Activated T-cell treated with anti-CD3 and anti-CD28 coated beads, Interleukin-2, amount 50 U/mL, for 24 hours (primary cell): ENCODE measurements around the gene RAVER2.
"Not testable (repeated sequence)": the region's sequence is repeated elsewhere in the genome, so short reads cannot be mapped to it uniquely, and the experiment has no call there.

Source experiments
- DNase-seq: peaks from one replicate; pipeline ENCODE4 v3.0.0-alpha.2; 2020
- H3K27ac Mint-ChIP-seq: 2 replicates; pipeline ENCODE4 v1.8.0; 2020; ENCODE audit warnings: mild to moderate bottlenecking, mixed read lengths
- H3K27me3 Mint-ChIP-seq: 2 replicates; pipeline ENCODE4 v1.8.0; 2020; ENCODE audit warnings: mixed read lengths
- H3K36me3 Mint-ChIP-seq: 2 replicates; pipeline ENCODE4 v1.8.0; 2020; ENCODE audit warnings: low read depth, mixed read lengths
- H3K4me1 Mint-ChIP-seq: 2 replicates; pipeline ENCODE4 v1.8.0; 2020; ENCODE audit warnings: low read depth, mixed read lengths
- H3K4me3 Mint-ChIP-seq: 2 replicates; pipeline ENCODE4 v1.8.0; 2020; ENCODE audit warnings: mild to moderate bottlenecking, moderate library complexity, mixed read lengths
- H3K9me3 Mint-ChIP-seq: 2 replicates; pipeline ENCODE4 v1.8.0; 2020; ENCODE audit warnings: mixed read lengths

The RAVER2 gene

DNA sequence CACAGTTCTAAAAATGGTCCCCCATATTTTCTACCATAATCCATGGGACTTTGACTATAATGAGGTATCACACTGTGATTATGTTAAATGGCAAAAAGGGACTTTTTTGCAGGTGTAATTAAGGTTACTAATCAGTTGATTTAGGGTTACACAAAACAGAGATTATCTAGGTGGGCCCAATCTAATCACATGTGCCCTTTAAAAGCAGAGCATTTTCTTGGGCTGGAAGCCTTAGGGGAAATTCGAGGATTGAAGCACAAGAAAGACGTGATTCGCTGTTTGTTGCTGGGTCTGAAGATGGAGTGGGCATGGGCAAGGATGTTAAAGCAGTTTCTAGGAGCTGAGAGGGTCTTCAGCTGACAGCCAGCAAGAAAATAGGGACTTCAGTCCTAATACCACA, 13.4 kb downstream of the RAVER2 start:
- H3K27me3 Mint-ChIP-seq, result no peaks in the 10 kb centered on the region
- no peaks in the 10 kb centered on the region for H3K36me3 Mint-ChIP-seq
- no peaks in the 10 kb centered on the region for H3K4me1 Mint-ChIP-seq
- no peak overlapping the region for H3K27ac Mint-ChIP-seq
- no peaks in the 10 kb centered on the region for H3K9me3 Mint-ChIP-seq
- DNase-seq, result no peak
- H3K4me3 Mint-ChIP-seq, result no peak overlapping the region

DNA sequence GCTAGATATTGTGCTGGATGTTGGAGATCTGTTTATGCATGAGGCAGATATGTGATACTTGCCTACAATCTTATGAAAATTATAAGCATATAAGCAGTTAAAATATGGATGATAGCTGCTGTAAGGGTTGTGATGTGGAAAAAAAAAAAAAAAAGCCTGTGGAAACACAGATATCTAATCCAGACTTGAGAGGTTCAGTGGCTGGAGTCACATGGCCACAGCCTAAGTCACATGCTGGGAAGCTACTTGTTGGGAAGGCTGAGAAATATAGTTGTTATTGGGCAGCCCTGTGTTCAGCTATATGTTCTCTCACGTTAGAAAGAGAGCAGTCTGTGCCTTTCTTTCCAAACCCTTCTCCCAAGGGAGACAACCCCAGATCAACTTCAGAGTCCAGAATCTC, 15.1 kb downstream of the RAVER2 start:
- H3K4me3 Mint-ChIP-seq, result no peak overlapping the region
- H3K4me1 Mint-ChIP-seq, result no peaks in the 10 kb centered on the region
- DNase-seq, result no peak
- no peak overlapping the region for H3K27ac Mint-ChIP-seq
- H3K27me3 Mint-ChIP-seq, result no peaks in the 10 kb centered on the region
- no peaks in the 10 kb centered on the region for H3K36me3 Mint-ChIP-seq
- no peaks in the 10 kb centered on the region for H3K9me3 Mint-ChIP-seq

DNA sequence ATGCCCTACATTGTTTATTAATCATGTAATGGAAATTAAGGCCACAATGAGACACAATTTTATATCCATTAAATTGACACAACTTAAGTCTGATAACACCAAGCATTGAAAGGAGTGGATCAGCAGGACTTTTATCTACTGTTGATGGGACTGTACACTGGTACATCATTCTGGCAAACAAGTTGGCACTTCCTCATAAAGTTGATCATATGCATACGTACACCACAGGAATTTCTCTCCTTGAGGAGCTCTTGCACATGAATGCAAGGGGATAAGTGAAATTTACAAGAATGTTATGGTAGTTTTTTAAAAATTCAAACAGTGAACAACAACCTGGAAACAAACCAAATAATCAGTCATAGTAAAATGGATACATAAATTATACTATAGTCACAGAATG, 20.1 kb downstream of the RAVER2 start:
- H3K27me3 Mint-ChIP-seq, result no peaks in the 10 kb centered on the region
- no peaks in the 10 kb centered on the region for H3K9me3 Mint-ChIP-seq
- no peak overlapping the region for H3K4me3 Mint-ChIP-seq
- no peak overlapping the region for H3K27ac Mint-ChIP-seq
- peaks cover 6% of the 10 kb centered on the region for H3K4me1 Mint-ChIP-seq
- no peaks in the 10 kb centered on the region for H3K36me3 Mint-ChIP-seq
- DNase-seq, result no peak

DNA sequence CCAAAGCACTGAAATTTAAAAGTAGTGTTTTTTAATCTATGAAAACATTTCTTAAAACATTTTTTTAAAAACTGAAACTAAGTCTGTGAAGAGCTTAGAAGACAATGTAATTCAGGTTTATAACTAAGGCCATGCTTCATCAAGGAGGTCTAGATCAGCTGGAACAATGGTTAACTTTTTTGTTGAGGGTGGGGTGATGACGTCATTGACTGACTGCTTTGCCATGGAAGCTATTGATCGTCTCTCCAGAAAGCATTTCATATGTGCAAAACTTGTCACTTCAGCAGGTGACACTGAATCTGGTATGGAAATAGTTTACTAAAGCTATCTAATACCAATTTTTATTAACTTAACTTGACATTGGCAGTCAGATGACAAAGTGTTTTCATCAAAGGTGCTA, 21.0 kb downstream of the RAVER2 start:
- H3K27ac Mint-ChIP-seq, result no peak overlapping the region
- no peaks in the 10 kb centered on the region for H3K36me3 Mint-ChIP-seq
- DNase-seq, result no peak
- H3K9me3 Mint-ChIP-seq, result no peaks in the 10 kb centered on the region
- peaks cover 10% of the 10 kb centered on the region for H3K4me1 Mint-ChIP-seq
- H3K27me3 Mint-ChIP-seq, result no peaks in the 10 kb centered on the region
- no peak overlapping the region for H3K4me3 Mint-ChIP-seq

DNA sequence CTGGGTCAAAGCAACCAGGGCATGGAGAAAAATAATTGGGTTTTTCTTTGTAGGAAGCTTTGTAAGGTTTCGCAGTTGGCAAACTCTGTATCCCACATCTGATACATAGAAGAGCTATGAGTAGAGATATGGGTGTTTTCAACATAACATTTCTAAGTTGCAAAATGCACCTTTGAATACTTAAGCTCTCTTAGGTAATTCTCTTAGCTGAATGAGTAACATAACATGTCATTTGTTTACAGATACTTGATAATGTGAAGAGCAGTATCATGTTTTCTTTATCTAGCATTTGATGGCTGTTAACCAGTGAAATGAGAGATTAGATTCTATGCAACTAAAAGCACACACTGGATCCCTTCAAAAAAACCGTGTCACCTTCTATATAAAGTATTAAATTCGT, 21.6 kb downstream of the RAVER2 start:
- no peak overlapping the region for H3K4me3 Mint-ChIP-seq
- no peaks in the 10 kb centered on the region for H3K36me3 Mint-ChIP-seq
- no peaks in the 10 kb centered on the region for H3K27me3 Mint-ChIP-seq
- H3K9me3 Mint-ChIP-seq, result no peaks in the 10 kb centered on the region
- H3K27ac Mint-ChIP-seq, result no peak overlapping the region
- no peak for DNase-seq
- peaks cover 10% of the 10 kb centered on the region for H3K4me1 Mint-ChIP-seq

DNA sequence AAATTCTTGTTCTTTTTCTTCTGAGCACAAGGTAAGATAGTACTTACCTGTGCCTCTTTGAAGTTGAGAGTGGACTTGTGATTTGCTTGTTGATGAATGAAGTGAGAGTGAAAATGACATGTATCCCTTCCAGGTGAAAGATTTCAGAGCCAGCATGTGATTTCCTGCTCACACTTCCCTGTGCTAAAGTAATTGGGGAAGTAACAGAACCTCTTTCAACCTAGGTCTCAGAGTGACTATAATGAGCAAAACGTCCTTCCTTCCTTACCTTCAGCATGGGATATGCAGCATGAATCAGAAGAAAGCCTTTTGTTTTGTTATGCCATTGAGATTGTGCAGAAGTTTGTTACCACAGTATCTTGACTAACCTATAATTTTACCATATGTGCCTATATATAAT, 24.6 kb downstream of the RAVER2 start:
- Mint-ChIP-seq H3K9me3 (no peaks in the 10 kb centered on the region), H3K4me3 (no peak overlapping the region), H3K36me3 (no peaks in the 10 kb centered on the region), H3K27ac (no peak overlapping the region), H3K27me3 (no peaks in the 10 kb centered on the region), H3K4me1 (peaks cover 10% of the 10 kb centered on the region)
- DNase-seq, result no peak

DNA sequence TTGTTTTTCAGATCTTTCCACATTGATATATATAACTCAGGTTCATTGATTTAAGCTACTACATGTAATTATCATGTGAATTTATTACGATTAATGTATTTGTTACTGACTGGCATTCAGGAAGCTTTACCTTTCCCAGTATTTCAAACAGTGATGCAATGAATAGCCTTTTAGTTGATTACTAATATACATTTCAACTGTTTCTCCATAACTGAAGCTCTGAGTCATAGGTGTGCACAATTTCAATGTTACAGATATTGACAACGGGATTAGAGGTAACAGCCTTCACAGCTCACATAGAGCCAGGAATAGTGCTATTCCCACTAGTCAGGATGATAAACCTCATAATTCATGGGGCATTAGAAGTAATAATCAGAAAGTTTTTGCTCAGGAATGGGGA, 25.1 kb downstream of the RAVER2 start:
- Mint-ChIP-seq H3K27me3 (no peaks in the 10 kb centered on the region), H3K36me3 (no peaks in the 10 kb centered on the region), H3K4me3 (no peak overlapping the region), H3K9me3 (no peaks in the 10 kb centered on the region), H3K27ac (no peak overlapping the region), H3K4me1 (peaks cover 10% of the 10 kb centered on the region)
- DNase-seq, result no peak

DNA sequence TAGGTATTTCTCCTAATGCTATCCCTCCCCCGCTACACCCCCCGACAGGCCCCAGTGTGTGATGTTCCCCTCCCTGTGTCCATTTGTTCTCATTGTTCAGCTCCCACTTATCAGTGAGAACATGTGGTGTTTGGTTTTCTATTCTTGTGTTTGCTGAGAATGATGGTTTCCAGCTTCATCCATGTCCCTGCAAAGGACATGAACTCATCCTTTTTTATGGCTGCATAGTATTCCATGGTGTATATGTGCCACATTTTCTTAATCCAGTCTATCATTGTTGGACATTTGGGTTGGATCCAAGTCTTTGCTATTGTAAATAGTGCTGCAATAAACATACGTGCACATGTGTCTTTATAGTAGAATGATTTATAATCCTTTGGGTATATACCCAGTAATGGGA, 28.4 kb downstream of the RAVER2 start:
- not testable (repeated sequence) for H3K4me3 Mint-ChIP-seq, DNase-seq, H3K9me3 Mint-ChIP-seq, H3K27me3 Mint-ChIP-seq, H3K36me3 Mint-ChIP-seq, H3K27ac Mint-ChIP-seq
- H3K4me1 Mint-ChIP-seq, result peaks cover 10% of the 10 kb centered on the region

DNA sequence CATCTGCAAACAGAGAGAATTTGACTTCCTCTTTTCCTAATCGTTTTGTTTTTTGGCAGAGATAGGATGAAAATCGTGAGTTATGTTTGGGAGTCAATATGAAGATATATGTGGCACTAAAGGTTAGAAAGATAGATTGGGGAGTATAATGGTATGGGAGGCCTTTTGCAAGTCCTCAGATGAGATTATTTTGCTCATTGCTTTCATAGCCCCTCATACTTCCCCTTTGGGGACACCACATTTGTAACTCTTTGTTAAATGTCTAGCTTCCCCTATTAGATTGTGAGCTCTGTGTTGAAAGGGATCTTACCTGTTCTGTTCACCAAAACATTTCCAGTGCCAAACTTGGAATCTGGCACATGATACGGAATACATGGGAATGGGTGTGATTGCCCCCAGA, 30.2 kb downstream of the RAVER2 start:
- no peaks in the 10 kb centered on the region for H3K9me3 Mint-ChIP-seq
- no peak overlapping the region for H3K27ac Mint-ChIP-seq
- H3K27me3 Mint-ChIP-seq, result no peaks in the 10 kb centered on the region
- peaks cover 3% of the 10 kb centered on the region for H3K4me1 Mint-ChIP-seq
- H3K36me3 Mint-ChIP-seq, result no peaks in the 10 kb centered on the region
- DNase-seq, result no peak
- H3K4me3 Mint-ChIP-seq, result no peak overlapping the region

DNA sequence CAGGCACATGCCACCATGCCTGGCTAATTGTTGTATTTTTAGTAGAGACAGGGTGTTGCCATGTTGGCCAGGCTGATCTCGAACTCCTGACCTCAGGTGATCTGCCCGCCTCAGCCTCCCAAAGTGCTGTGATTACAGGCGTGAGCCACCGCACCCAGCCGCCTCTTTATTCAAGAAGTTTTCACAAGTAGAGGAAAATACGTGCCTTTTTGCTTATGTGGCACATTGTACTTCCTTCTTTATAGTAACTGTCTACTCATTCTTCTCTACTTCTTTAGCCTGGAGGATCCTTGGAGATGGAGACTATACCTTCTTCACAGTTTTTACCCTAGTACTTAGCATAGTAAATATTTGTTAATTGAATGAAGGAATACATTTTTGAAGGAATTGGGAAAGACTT, 37.2 kb downstream of the RAVER2 start:
- not testable (repeated sequence) for H3K27me3 Mint-ChIP-seq, H3K4me3 Mint-ChIP-seq, H3K36me3 Mint-ChIP-seq, DNase-seq, H3K27ac Mint-ChIP-seq, H3K4me1 Mint-ChIP-seq, H3K9me3 Mint-ChIP-seq

DNA sequence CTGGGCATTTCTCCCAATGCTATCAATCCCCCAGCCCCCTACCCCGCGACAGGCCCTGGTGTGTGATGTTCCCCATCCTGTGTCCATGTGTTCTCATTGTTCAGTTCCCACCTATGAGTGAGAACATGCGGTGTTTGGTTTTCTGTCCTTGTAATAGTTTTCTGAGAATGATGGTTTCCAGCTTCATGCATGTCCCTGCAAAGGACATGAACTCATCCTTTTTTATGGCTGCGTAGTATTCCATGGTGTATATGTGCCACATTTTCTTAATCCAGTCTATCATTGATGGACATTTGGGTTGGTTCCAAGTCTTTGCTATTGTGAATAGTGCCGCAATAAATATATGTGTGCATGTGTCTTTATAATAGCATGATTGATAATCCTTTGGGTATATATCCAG, 38.0 kb downstream of the RAVER2 start:
- H3K27me3 Mint-ChIP-seq, H3K4me3 Mint-ChIP-seq, DNase-seq, H3K9me3 Mint-ChIP-seq, H3K4me1 Mint-ChIP-seq, H3K36me3 Mint-ChIP-seq, H3K27ac Mint-ChIP-seq: not testable (repeated sequence)

DNA sequence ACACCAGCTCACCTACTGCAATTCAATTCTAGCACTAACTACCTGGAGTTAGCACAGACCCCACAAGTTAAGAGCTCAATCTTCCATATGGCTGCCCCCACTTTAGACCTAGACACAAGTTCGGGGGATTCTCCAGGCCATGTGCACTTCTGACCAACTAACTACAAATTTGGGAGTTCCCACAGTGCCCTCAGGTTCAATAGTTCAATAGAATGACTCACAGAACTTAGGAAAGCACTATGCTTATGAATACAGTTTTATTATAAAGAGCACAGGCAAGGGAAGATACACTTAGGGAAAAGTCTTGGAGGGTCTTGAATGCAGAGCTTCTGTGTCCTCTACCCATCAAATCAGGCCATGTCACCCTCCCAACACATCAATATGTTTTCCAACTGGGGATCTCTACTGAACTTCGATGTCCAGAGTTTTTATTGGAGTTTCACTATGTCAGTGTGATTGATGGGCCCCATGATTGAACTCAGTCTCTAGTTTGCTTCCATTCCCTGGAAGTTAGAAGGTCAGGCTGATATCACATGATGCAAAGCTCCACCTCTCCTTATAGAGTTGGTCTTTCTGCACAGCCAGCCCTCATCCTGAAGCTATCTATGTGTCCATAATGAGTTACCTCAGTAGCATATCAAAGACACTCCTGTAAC, 46.1 kb downstream of the RAVER2 start:
- H3K27ac Mint-ChIP-seq, result no peak overlapping the region
- H3K4me3 Mint-ChIP-seq, result no peak overlapping the region
- peaks cover 15% of the 10 kb centered on the region for H3K36me3 Mint-ChIP-seq
- no peaks in the 10 kb centered on the region for H3K27me3 Mint-ChIP-seq
- H3K9me3 Mint-ChIP-seq, result peaks cover 18% of the 10 kb centered on the region
- no peak for DNase-seq
- no peaks in the 10 kb centered on the region for H3K4me1 Mint-ChIP-seq

DNA sequence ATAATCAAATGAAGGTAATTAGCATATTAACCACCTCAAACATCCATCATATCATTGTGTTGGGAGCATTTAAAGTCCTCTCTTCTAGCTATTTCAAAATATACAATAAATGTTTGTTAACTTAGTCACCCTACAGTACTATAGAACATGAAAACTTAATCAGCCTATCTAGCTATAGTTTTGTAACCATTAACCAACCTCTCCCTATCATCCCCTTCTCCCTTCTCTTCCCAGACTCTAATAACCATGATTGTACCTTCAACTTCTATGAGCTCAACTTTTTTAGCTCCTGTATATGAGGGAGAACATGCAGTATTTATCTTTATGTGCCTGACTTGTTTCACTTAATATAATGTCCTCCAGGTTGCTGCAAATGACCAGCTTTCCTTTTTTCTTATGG, 54.0 kb downstream of the RAVER2 start:
- Mint-ChIP-seq H3K9me3 (peaks cover 2% of the 10 kb centered on the region), H3K27me3 (no peaks in the 10 kb centered on the region), H3K27ac (no peak overlapping the region), H3K36me3 (no peaks in the 10 kb centered on the region), H3K4me3 (no peak overlapping the region), H3K4me1 (no peaks in the 10 kb centered on the region)
- DNase-seq, result no peak

DNA sequence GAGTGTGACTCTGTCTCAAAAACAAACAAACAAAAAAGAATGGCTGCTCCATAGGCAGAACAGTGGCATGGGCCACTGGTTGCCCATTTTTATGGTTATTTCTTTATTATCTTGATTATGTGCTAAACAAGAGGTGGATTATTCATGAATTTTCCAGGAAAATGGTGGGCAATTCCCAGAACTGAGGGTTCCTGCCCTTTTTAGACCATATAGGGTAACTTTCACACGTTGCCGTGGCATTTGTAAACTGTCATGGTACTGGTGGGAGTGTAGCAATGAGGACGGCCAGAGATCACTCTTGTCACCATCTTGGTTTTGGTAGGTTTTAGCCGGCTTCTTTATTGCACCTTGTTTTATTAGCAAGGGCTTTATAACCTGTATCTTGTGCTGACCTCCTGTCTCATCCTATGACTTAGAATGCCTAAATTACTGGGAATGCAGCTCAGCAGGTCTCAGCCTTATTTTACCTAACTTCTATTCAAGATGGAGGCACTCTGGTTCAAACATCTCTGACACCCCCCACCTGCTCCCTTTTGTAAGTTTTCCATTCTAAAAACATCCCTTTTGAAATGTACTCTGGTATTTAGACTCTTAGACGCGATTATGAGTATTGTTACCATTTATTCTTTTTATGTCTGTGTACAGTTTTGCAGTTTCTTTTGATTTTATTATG, 57.1 kb downstream of the RAVER2 start:
- Mint-ChIP-seq H3K9me3 (peaks cover 2% of the 10 kb centered on the region), H3K4me1 (no peaks in the 10 kb centered on the region), H3K4me3 (no peak overlapping the region), H3K27me3 (no peaks in the 10 kb centered on the region), H3K27ac (no peak overlapping the region), H3K36me3 (no peaks in the 10 kb centered on the region)
- DNase-seq, result no peak

DNA sequence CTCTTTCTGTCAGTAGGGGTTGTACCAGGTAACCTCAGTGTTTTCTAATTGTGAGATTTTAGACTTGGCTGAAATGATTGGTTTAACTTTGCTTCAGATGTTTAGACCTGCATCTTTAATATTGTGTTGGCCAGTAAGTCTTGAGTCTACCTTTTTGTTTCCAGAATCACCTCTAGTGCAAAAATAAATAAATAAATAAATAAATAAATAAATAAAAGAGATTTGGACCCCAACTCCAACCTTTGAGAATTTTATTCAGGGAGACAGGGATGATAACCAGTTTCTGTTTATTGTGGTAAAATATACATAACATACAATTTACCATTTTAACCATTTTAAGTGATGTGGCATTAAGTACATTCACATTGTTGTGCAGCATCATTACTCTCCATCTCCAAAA, 64.4 kb downstream of the RAVER2 start:
- no peak for DNase-seq
- no peaks in the 10 kb centered on the region for H3K4me1 Mint-ChIP-seq
- no peaks in the 10 kb centered on the region for H3K36me3 Mint-ChIP-seq
- no peaks in the 10 kb centered on the region for H3K27me3 Mint-ChIP-seq
- no peak overlapping the region for H3K27ac Mint-ChIP-seq
- no peak overlapping the region for H3K4me3 Mint-ChIP-seq
- H3K9me3 Mint-ChIP-seq, result no peaks in the 10 kb centered on the region

DNA sequence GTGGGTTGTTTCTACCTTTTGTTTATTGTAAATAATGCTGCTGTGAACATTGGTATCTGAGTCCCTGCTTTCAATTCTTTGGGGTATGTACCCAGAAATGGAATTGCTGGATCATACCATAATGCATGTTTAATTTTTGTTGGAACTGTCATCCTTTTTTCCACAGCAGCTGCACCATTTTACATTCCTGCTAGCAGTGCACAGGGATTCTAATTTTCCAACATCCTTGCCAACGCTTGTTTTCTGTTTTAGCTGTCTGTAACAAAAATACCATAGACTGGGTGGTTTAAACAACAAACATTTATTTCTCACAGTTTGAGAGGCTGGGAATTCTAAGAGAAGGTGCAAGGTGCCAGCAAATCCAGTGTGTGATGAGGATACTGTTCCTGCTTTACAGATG, 65.1 kb downstream of the RAVER2 start:
- no peak for DNase-seq
- H3K4me1 Mint-ChIP-seq, result no peaks in the 10 kb centered on the region
- no peaks in the 10 kb centered on the region for H3K27me3 Mint-ChIP-seq
- H3K4me3 Mint-ChIP-seq, result no peak overlapping the region
- H3K9me3 Mint-ChIP-seq, result no peaks in the 10 kb centered on the region
- H3K36me3 Mint-ChIP-seq, result no peaks in the 10 kb centered on the region
- H3K27ac Mint-ChIP-seq, result no peak overlapping the region
